Neural cell (in vitro differentiated cells): ENCODE measurements around the gene ATP5MG. TPM values are rescaled to one million over a fixed set of nuclear protein-coding genes. Genes with fewer than 3 reads are reported as not detected.

Experiments
- H2AFZ ChIP-seq: fragments of 200-600, 300-800 bp; sonication (generic), shearing (Covaris generic); 2 replicates; pipeline ENCODE4 v1.6.0; 2014; ENCODE audit warnings: low read depth, mild to moderate bottlenecking, antibody characterized with exemption, low read length, moderate library complexity
- H3F3A ChIP-seq: fragments of 200-600 bp; shearing (Covaris generic); 2 replicates; pipeline ENCODE4 v1.6.1; 2016; ENCODE audit warnings: mild to moderate bottlenecking, moderate library complexity, mixed read lengths, antibody characterized with exemption, low read length; ENCODE audit not compliant: insufficient read depth, poor library complexity, severe bottlenecking
- H3K27ac ChIP-seq: fragments of 200-600, 300-800 bp; sonication (generic), shearing (Covaris generic); 2 replicates; pipeline ENCODE4 v1.5.1; 2014; ENCODE audit warnings: mild to moderate bottlenecking, low read length, moderate library complexity
- H3K27me3 ChIP-seq: fragments of 300-800, 200-600 bp; sonication (generic), shearing (Covaris generic); 2 replicates; pipeline ENCODE4 v1.6.0; 2014; ENCODE audit warnings: mild to moderate bottlenecking, low read depth, low read length, moderate library complexity; ENCODE audit not compliant: insufficient read depth
- H3K36me3 ChIP-seq: fragments of 300-800, 200-600 bp; sonication (generic), shearing (Covaris generic); 2 replicates; pipeline ENCODE4 v1.5.1; 2014; ENCODE audit warnings: mild to moderate bottlenecking, antibody characterized with exemption, low read length, moderate library complexity; ENCODE audit not compliant: insufficient read depth
- H3K4me2 ChIP-seq: fragments of 300-800, 200-600 bp; sonication (generic), shearing (Covaris generic); 2 replicates; pipeline ENCODE4 v1.6.0; 2014; ENCODE audit warnings: mild to moderate bottlenecking, low read length
- H3K4me3 ChIP-seq: fragments of 300-800, 200-600 bp; sonication (generic), shearing (Covaris generic); 2 replicates; pipeline ENCODE4 v1.5.1; 2014; ENCODE audit warnings: mild to moderate bottlenecking, low read length, moderate library complexity
- H3K79me2 ChIP-seq: fragments of 200-600 bp; shearing (Covaris generic); replicated peaks from 2 replicates; pipeline ENCODE4 v1.6.0; 2014; ENCODE audit warnings: mild to moderate bottlenecking, low read length, moderate library complexity; ENCODE audit not compliant: insufficient read depth
- H3K9ac ChIP-seq: fragments of 300-800, 200-600 bp; sonication (generic), shearing (Covaris generic); 2 replicates; pipeline ENCODE4 v1.6.1; 2016; ENCODE audit warnings: mild to moderate bottlenecking, low read length, mixed read lengths
- H3K9me2 ChIP-seq: fragments of 200-600 bp; shearing (Covaris generic); 2 replicates; pipeline ENCODE4 v1.6.1; 2016; ENCODE audit warnings: mild to moderate bottlenecking, low read length, mixed read lengths; ENCODE audit not compliant: insufficient read depth
- H3K9me3 ChIP-seq: fragments of 200-600, 300-800 bp; sonication (generic), shearing (Covaris generic); 2 replicates; pipeline ENCODE4 v1.6.1; 2016; ENCODE audit warnings: mild to moderate bottlenecking, mixed run types, low read length, moderate library complexity, mixed read lengths
- H4K20me1 ChIP-seq: fragments of 200-600 bp; shearing (Covaris generic); 2 replicates; pipeline ENCODE4 v1.6.1; 2016; ENCODE audit warnings: mild to moderate bottlenecking, mixed run types; ENCODE audit not compliant: insufficient read depth
- CTCF ChIP-seq: fragments of 450-650 bp; IDR thresholded peaks from 2 replicates; pipeline ENCODE4 v1.5.1; 2014; ENCODE audit warnings: antibody characterized with exemption, mild to moderate bottlenecking, moderate library complexity; ENCODE audit not compliant: poor library complexity, severe bottlenecking
- EP300 ChIP-seq: fragments of 450-650 bp; conservative IDR thresholded peaks from 2 replicates; pipeline ENCODE4 v1.6.1; 2014; ENCODE audit warnings: antibody characterized with exemption, mild to moderate bottlenecking, moderate library complexity; ENCODE audit not compliant: poor library complexity, severe bottlenecking
- EZH2 ChIP-seq: fragments of 200-600, 300-800 bp; shearing (Covaris generic), sonication (generic); IDR thresholded peaks from 2 replicates; pipeline ENCODE4 v1.6.1; 2014; ENCODE audit warnings: antibody characterized with exemption, low read length, borderline replicate concordance, mild to moderate bottlenecking; ENCODE audit not compliant: insufficient read depth, poor library complexity, severe bottlenecking
- MXI1 ChIP-seq: fragments of 450-650 bp; conservative IDR thresholded peaks from 2 replicates; pipeline ENCODE4 v1.6.1; 2014; ENCODE audit warnings: antibody characterized with exemption, mild to moderate bottlenecking; ENCODE audit not compliant: poor library complexity, severe bottlenecking
- POLR2AphosphoS5 ChIP-seq: IDR thresholded peaks from 2 replicates; pipeline ENCODE4 v1.6.1; 2012
- RAD21 ChIP-seq: fragments of 450-650 bp; conservative IDR thresholded peaks from 2 replicates; pipeline ENCODE4 v1.6.1; 2014; ENCODE audit warnings: antibody characterized with exemption, mild to moderate bottlenecking, moderate library complexity
- REST ChIP-seq: IDR thresholded peaks from 2 replicates; pipeline ENCODE4 v1.6.1; 2012; ENCODE audit warnings: borderline replicate concordance
- SMC3 ChIP-seq: fragments of 450-650 bp; conservative IDR thresholded peaks from 2 replicates; pipeline ENCODE4 v1.6.1; 2014; ENCODE audit warnings: antibody characterized with exemption, mild to moderate bottlenecking, moderate library complexity; ENCODE audit not compliant: poor library complexity
- TAF1 ChIP-seq: IDR thresholded peaks from 2 replicates; pipeline ENCODE4 v1.6.1; 2012; ENCODE audit warnings: low read depth
- polyA plus RNA-seq: library from polyadenylated mRNA; depleted of rRNA; stranded (reverse); fragments of >200 nt; gene quantifications from 2 replicates; pipeline ENCODE4 v1.2.3, GENCODE V29; 2014

Gene ATP5MG
- polyA plus RNA-seq, 1 donor from 2014 or later, result 153 TPM

DNA sequence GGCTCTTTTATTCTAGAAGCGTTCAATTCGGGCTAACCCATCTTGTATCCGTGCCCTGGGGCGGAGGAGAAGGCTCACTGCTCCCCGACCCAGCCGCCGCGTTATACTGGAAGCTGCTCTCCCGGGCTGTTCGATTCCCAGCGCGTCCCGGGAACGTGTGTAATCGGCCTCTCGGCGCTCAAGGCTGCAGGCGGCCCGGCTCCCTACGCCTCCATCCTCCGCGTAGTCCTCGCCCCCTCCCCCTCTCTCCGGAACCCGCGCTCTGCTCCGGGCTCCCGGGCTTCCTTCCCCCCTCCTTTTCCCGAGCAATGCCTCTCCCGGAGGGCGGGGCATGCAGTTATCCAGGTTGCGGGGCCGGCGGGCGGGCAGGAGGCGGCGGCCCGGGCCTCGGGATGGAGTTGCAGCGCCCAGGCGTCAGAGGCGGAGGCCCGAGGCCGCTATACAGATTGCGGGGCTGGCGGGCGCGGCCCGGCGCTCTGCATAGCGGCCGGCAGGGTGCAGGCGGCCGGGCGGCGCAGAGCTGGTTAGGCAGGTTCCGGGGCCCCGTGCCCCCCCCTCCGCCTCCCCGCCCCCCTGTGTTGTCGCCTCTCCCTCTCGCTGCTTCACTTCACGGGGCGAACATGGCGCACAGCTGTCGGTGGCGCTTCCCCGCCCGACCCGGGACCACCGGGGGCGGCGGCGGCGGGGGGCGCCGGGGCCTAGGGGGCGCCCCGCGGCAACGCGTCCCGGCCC lies 34.7 kb downstream of the ATP5MG start, which contains the start of gene KMT2A:
TSS of gene KMT2A (plus strand) at position 600 of the 732 bp plus-strand sequence. CDS start at position 621, 21 bp downstream.
- Histone ChIP-seq H3K9me3 (no peaks in the 10 kb centered on the region), H3F3A (peaks cover 9% of the 10 kb centered on the region), H3K4me3 (peak within 1 kb of the TSS; percentile 96), H3K4me2 (peak within 1 kb of the TSS; percentile 90), H3K79me2 (peaks cover 44% of the 10 kb centered on the region), H3K27ac (peak within 1 kb of the TSS; percentile 98), H3K9me2 (no peaks in the 10 kb centered on the region), H3K27me3 (no peaks in the 10 kb centered on the region), H3K36me3 (no peaks in the 10 kb centered on the region), H3K9ac (peak within 1 kb of the TSS; percentile 99), H2AFZ (peak within 1 kb of the TSS; percentile 40), H4K20me1 (peaks cover 28% of the 10 kb centered on the region)
- TF ChIP-seq REST, result peak; percentile 73
- peak; percentile 76 for TF ChIP-seq CTCF
- peak; percentile 56 for TF ChIP-seq TAF1
- TF ChIP-seq POLR2AphosphoS5, result peak; percentile 75
- peak; percentile 63 for TF ChIP-seq EP300
- no peak for TF ChIP-seq EZH2
- no peak for TF ChIP-seq RAD21
- no peak for TF ChIP-seq SMC3
- peak; percentile 51 for TF ChIP-seq MXI1

- Histone ChIP-seq H3K9ac (peak overlapping the region; percentile 99), H3F3A (peaks cover 9% of the 10 kb centered on the region), H2AFZ (no peak overlapping the region), H4K20me1 (peaks cover 33% of the 10 kb centered on the region), H3K9me2 (no peaks in the 10 kb centered on the region), H3K79me2 (peaks cover 51% of the 10 kb centered on the region), H3K4me3 (peak overlapping the region; percentile 96), H3K27me3 (no peaks in the 10 kb centered on the region), H3K9me3 (no peaks in the 10 kb centered on the region), H3K36me3 (no peaks in the 10 kb centered on the region), H3K27ac (peak overlapping the region; percentile 96), H3K4me2 (no peak overlapping the region)
- TF ChIP-seq CTCF (no peak), MXI1 (no peak), EP300 (no peak), EZH2 (no peak), REST (peak; percentile 18)
Observed at GRCh38 chr11:118436639-118437207, 35.3 kb downstream of the ATP5MG start.
